Myocyte (in vitro differentiated cells): ENCODE data around the gene RPUSD1. TPM values are rescaled to one million over a fixed set of nuclear protein-coding genes. Genes with fewer than 3 reads are reported as not detected.
A peak's percentile ranks its signal among the peaks of the same experiment; 100 is the strongest.
"Not testable (repeated sequence)": the region's sequence is repeated elsewhere in the genome, so short reads cannot be mapped to it uniquely, and the experiment has no call there.

ENCODE experiments used
- DNase-seq: peaks from one replicate; pipeline ENCODE4 v3.0.0-alpha.2; 2012; ENCODE audit warnings: low read depth
- total RNA-seq: library from RNA; depleted of rRNA; stranded (reverse); fragments of >200 nt; gene quantifications from 2 replicates; pipeline ENCODE4 v1.2.3, GENCODE V29; 2014

The RPUSD1 gene
- total RNA-seq, 1 donor from 2014 or later, result 31.0 TPM

DNA sequence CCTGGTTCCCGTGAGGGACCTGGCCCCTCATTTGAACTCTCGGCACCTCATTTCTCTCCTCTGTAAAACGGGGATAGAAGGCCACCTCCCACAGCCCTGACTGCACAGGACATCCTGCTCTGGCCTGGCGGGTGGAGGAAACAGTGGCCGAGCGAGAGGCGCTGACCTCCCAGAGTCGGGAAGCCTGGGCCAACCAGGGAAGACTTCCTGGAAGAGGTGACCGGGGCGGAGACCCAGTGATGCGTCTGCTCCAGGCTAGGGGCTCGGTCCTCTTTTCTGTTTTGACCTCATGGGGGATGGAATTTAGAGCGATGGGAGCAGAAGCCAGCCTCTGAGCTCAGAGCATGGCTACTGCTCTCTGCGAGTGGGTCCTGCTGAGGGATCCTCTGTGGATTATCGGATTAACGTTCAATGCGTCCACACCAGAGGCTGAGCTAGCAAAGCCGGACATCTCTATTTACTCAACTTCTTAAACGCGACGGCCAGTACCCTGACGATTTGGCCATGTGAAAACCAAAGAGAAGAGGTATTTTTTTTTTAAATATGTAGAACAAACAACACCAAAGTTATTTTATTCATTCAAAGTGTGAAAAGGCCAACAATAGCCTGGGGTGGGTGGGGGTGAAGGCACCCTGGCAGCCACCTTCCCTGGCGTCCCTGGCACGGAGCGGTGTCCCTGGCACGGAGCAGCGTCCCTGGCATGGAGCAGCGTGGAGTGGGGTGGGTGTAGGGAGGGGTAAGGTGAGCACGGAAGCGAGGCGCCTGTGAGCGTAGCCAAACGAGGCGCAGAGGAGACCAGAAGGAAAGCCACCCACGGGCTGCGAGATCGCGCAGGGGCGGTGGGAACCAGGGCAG lies 36.8 kb downstream of the RPUSD1 start:
- DNase-seq, result no peak

- DNase-seq, result no peak
These were observed 37.7 kb downstream of the RPUSD1 start for GRCh38 chr16:750485-750884.

- DNase-seq, result peak; percentile 30
These were observed 39.2 kb downstream of the RPUSD1 start for GRCh38 chr16:749010-749409.

DNA sequence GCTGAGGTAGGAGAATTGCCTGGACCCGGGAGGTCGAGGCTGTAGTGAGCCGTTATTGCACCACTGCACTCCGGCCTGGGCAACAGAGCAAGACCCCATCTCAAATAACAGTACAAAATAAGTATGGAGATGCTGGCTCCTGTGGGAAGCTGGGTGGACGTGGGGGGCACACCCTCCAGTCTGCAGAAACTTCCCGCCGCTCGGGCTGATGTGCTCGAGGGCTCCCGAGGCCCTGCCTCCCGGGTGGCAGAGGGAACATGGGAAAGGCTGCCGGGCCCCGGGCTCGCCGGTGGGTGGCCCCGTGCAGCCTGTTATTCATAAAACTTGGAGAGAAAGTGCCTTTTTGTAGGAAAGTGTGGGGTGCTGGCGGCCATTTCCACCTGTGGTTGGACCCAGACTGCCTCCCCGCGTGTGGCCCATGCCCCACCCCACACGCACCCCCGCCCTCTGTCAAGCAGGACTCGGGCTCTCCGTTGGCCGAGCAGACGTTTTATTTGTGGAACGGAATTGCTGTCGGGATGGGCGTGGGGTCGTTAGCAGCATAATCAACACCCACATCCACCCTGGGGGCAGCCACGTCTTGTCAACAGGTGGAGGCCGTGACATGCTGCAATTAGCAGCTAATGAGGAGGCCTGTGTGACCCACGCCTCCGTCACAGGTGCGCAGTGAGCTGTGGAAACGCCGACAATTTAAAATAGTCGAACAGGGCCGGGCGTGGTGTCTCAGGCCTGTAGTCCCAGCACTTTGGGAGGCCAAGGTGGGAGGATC lies 40.0 kb downstream of the RPUSD1 start:
- DNase-seq, result no peak

DNA sequence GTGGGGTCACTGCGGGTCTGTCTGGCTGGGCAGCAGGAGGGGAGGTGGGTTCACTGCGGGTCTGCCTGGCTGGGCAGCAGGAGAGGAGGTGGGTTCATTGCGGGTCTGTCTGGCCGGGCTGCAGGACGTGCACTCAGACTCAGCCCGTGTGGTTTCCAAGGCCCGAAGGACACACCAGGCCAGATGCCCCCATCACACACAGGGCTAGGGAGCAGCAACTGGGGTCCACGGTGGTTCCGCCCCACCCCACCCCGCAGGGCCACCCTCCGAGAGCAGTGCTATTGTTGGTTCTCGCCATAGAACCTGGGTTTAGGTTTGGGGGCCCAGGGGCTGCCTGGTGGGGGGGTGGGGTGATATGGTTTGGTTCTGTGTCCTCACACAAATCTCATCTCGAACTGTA lies 41.5 kb downstream of the RPUSD1 start:
- DNase-seq, result no peak

GRCh38 chr16:745739-746138 lies 42.4 kb downstream of the RPUSD1 start:
- no peak for DNase-seq

DNA sequence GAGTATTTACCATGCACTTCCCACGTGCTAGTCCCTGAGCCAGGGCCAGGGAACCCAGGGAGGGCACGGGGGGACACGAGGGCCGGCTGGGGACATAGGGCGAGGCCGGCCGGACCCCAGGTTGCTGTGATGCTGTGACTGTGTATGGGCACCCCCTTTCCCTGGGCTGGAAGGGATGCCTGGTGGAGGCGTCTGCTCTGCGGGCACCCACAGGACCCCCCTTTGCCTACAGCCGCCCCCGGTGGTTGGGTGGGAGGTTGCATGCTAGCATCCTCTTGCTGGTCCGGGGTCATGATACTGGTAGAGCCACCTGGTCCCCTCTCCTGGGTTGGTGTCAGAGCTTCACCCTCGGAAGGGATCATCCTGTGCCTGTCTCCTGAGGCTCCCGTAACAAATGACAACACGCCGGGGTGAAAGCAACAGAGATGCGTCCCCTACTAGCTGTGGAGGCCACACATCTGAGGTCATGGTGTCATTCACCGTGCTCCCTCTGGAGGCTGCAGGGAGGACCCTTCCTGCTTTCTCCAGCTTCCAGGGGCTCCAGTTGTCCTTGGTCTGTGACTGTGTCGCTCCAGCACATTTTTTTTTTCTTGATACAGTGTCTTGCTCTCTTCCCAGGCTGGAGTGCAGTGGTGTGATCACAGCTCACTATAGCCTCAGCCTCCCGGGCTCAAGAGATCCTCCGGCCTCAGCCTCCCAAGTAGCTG lies 44.2 kb downstream of the RPUSD1 start:
- DNase-seq, result no peak

- not testable (repeated sequence) for DNase-seq
These were observed 45.3 kb downstream of the RPUSD1 start for GRCh38 chr16:742894-743293.

- no peak for DNase-seq
These were observed 46.1 kb downstream of the RPUSD1 start for GRCh38 chr16:741986-742629.

- peak; percentile 89 for DNase-seq
These were observed 47.2 kb downstream of the RPUSD1 start, which contains the start of gene CIAO3 for GRCh38 chr16:740764-741505. Gene CIAO3, minus strand, starts transcription at chr16:740997. Its CDS starts 12 bp downstream, at chr16:740985.

GRCh38 chr16:740459-740763 lies 47.8 kb downstream of the RPUSD1 start:
- no peak for DNase-seq

GRCh38 chr16:739560-740458 lies 48.4 kb downstream of the RPUSD1 start:
- no peak for DNase-seq

- DNase-seq, result no peak
These were observed 51.2 kb downstream of the RPUSD1 start for GRCh38 chr16:736936-737481.

DNA sequence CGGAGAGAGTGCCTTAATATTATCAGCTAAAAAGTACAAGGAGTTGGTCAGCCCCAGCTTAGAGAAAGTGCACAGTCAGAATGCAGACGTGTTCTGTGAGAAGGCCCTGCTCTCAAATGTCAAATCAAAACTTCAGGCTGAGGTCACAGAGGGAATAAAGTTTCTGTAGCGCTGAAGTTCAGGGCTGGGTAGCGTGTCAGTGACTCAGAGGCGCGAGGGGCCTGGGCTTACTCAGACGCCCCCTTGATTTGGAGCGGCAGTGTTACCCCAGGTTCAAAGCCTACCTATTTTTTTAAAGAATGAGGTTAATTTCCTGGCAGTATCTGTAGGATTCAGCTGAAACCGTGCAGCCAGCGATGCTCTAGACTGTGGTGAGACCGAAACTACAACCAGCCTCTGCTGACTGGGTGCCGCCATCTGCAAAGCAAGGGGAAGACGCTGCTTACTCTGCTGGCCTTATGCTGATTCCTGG lies 52.2 kb downstream of the RPUSD1 start:
- no peak for DNase-seq

DNA sequence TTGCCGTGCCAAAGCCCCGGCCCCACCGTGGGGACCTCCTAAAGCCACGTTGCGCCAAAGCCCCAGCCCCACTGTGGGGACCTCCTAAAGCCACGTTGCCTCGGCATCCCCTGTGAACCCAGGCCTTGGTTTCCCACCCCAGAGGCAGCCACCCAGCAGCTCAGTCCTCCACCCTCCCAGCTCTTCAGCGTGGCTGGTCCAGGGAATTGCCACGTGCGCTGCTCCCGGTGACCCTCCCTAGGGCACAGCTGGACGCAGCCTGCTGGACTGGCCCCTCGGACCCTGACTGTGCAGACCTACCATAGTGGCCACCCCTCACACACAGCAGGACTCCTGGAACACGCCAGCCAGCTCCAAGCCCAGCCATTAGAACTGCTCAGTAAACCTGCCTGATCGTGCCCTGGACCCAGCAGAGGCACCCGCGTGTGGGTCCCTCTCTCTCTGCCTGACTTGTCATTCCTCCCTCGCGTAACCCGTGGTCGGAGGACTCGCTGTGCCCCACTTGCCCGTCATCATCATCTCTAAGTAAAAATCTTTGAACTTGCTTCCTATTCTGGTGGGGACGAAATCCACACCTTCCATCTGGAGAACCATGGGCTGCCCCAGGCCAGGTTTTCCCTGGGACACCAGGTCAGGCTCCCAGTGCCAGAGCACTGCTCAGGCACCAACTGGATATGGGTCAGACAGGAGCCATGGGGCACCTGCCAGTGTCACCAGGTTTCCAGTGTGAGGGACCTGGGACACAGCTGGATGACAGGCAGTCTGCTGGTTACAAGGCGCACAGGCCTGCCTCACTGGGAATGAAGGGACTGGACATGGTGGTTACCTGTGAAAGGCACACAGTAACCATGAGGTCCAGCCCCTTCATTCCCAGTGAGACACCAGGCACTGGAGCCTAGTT lies 53.0 kb downstream of the RPUSD1 start:
- DNase-seq, result no peak
